KMS-11 (cell line): Measurements from ENCODE around the gene GTF2A2.
A peak's percentile ranks its signal among the peaks of the same experiment; 100 is the strongest.

Experiments used
- H2AFZ ChIP-seq: fragments of 200-600 bp; sonication (generic); 2 replicates; pipeline ENCODE4 v1.6.1; 2016; ENCODE audit warnings: antibody characterized with exemption, mixed run types, low read depth
- H3K27ac ChIP-seq: fragments of 200-600 bp; sonication (generic); 2 replicates; pipeline ENCODE4 v1.6.1; 2016; ENCODE audit warnings: mild to moderate bottlenecking, mixed run types
- H3K27me3 ChIP-seq: fragments of 200-600 bp; sonication (generic); 2 replicates; pipeline ENCODE4 v1.6.1; 2017; ENCODE audit warnings: mild to moderate bottlenecking, low read depth, mixed run types, moderate library complexity; ENCODE audit not compliant: insufficient read depth
- H3K36me3 ChIP-seq: fragments of 200-600 bp; sonication (generic); 2 replicates; pipeline ENCODE4 v1.6.1; 2017; ENCODE audit warnings: mild to moderate bottlenecking, mixed run types; ENCODE audit not compliant: insufficient read depth
- H3K4me1 ChIP-seq: fragments of 200-600 bp; sonication (generic); 2 replicates; pipeline ENCODE4 v1.6.1; 2016; ENCODE audit warnings: mild to moderate bottlenecking, low read depth, mixed run types; ENCODE audit not compliant: poor library complexity, severe bottlenecking
- H3K4me2 ChIP-seq: fragments of 200-600 bp; sonication (generic); 2 replicates; pipeline ENCODE4 v1.7.0; 2016; ENCODE audit warnings: mild to moderate bottlenecking, mixed run types
- H3K4me3 ChIP-seq: fragments of 200-600 bp; sonication (generic); IDR thresholded peaks from 2 replicates; pipeline ENCODE4 v1.6.1; 2017; ENCODE audit warnings: low read depth, low read length, mixed read lengths; ENCODE audit not compliant: insufficient read depth
- H3K79me2 ChIP-seq: fragments of 200-600 bp; sonication (generic); 2 replicates; pipeline ENCODE4 v1.6.1; 2016; ENCODE audit warnings: low read depth, mixed run types; ENCODE audit not compliant: insufficient read depth
- H3K9ac ChIP-seq: fragments of 200-600 bp; sonication (generic); 2 replicates; pipeline ENCODE4 v1.6.1; 2016; ENCODE audit warnings: mild to moderate bottlenecking, mixed run types
- H4K20me1 ChIP-seq: fragments of 200-600 bp; sonication (generic); 2 replicates; pipeline ENCODE4 v1.6.1; 2016; ENCODE audit warnings: mild to moderate bottlenecking, mixed run types; ENCODE audit not compliant: insufficient read depth
- TF ChIP-seq, protein P1 (sequence below): fragments of 200-600 bp; sonication (generic); conservative IDR thresholded peaks from 2 replicates; pipeline ENCODE4 v1.6.1; 2017; ENCODE audit warnings: low read depth, mild to moderate bottlenecking, antibody characterized with exemption, low read length, moderate library complexity, mixed read lengths

Gene GTF2A2

GRCh38 chr15:59656897-59657634 is at the start of gene GTF2A2:
Gene GTF2A2 (minus strand): TSS chr15:59657515. CDS start chr15:59652277, 5,238 bp downstream.
- Histone ChIP-seq H3K9ac (peak within 1 kb of the TSS; percentile 86), H3K27me3 (no peaks in the 10 kb centered on the region), H3K4me1 (peaks cover 16% of the 10 kb centered on the region), H3K4me3 (no peak within 1 kb of the TSS), H4K20me1 (no peaks in the 10 kb centered on the region), H2AFZ (peak within 1 kb of the TSS; percentile 79), H3K27ac (peak within 1 kb of the TSS; percentile 43), H3K4me2 (peak within 1 kb of the TSS; percentile 93), H3K79me2 (peaks cover 44% of the 10 kb centered on the region), H3K36me3 (no peaks in the 10 kb centered on the region)
- TF ChIP-seq, protein P1, sequence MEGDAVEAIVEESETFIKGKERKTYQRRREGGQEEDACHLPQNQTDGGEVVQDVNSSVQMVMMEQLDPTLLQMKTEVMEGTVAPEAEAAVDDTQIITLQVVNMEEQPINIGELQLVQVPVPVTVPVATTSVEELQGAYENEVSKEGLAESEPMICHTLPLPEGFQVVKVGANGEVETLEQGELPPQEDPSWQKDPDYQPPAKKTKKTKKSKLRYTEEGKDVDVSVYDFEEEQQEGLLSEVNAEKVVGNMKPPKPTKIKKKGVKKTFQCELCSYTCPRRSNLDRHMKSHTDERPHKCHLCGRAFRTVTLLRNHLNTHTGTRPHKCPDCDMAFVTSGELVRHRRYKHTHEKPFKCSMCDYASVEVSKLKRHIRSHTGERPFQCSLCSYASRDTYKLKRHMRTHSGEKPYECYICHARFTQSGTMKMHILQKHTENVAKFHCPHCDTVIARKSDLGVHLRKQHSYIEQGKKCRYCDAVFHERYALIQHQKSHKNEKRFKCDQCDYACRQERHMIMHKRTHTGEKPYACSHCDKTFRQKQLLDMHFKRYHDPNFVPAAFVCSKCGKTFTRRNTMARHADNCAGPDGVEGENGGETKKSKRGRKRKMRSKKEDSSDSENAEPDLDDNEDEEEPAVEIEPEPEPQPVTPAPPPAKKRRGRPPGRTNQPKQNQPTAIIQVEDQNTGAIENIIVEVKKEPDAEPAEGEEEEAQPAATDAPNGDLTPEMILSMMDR = no peak

- Histone ChIP-seq H3K9ac (no peak overlapping the region), H3K27ac (no peak overlapping the region), H3K36me3 (no peaks in the 10 kb centered on the region), H3K4me2 (no peak overlapping the region), H3K4me3 (no peak overlapping the region), H3K4me1 (no peaks in the 10 kb centered on the region), H2AFZ (no peak overlapping the region), H4K20me1 (no peaks in the 10 kb centered on the region), H3K27me3 (no peaks in the 10 kb centered on the region), H3K79me2 (no peaks in the 10 kb centered on the region)
- TF ChIP-seq, protein P1 = no peak
Measured at GRCh38 chr15:59703979-59704796, 46.9 kb upstream of the GTF2A2 start.

GRCh38 chr15:59702351-59702750 is 45.0 kb upstream of the GTF2A2 start:
- no peak overlapping the region for H3K4me2 ChIP-seq
- no peaks in the 10 kb centered on the region for H3K36me3 ChIP-seq
- no peaks in the 10 kb centered on the region for H4K20me1 ChIP-seq
- H3K4me3 ChIP-seq = no peak overlapping the region
- TF ChIP-seq, protein P1 = no peak
- no peak overlapping the region for H2AFZ ChIP-seq
- no peaks in the 10 kb centered on the region for H3K4me1 ChIP-seq
- no peaks in the 10 kb centered on the region for H3K27me3 ChIP-seq
- no peak overlapping the region for H3K9ac ChIP-seq
- no peaks in the 10 kb centered on the region for H3K79me2 ChIP-seq
- no peak overlapping the region for H3K27ac ChIP-seq

DNA sequence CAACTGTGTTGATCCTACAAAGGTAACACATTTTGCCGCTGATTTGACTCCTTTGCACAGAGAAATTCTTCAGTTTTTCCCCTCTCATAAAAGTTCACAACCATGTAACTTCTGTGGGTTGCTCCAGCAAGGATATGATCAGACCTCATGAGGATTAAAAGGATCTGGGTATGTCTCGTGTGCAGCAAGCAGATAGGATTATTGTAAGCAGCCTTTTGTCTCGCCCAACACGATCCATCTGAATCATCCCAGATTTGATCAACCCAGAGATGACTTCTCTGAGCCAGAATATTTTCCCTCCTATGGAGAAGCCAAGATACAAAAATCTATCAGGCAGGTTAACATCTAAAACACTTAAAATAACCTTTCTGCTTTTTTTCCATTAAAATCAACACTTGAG is 44.6 kb upstream of the GTF2A2 start:
- Histone ChIP-seq H3K27ac (no peak overlapping the region), H3K4me1 (no peaks in the 10 kb centered on the region), H3K4me3 (no peak overlapping the region), H3K9ac (no peak overlapping the region), H3K27me3 (no peaks in the 10 kb centered on the region), H2AFZ (no peak overlapping the region), H3K4me2 (no peak overlapping the region), H4K20me1 (no peaks in the 10 kb centered on the region), H3K79me2 (no peaks in the 10 kb centered on the region), H3K36me3 (no peaks in the 10 kb centered on the region)
- TF ChIP-seq, protein P1 = no peak
